ENCODE measurements around the gene ERC1.

DNA sequence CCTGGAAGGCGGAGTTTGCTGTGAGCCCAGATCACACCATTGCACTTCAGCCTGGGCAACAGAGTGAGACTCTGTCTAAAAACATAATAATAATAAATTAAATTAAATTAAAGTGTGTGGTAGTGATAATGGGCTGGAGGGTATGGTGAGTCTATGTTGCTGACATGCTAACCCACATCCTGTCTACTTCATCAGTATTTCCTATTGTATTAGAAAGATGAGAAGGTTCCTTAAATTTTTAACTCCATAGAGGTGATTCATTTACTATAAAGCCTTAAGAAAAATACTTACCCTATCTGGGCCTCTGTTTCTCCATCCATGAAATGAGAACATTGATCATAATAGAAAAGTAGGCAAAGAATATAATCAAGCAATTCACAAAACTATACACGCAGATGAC is 322.9 kb downstream of the ERC1 start:
- TF ChIP-seq, protein P1, sequence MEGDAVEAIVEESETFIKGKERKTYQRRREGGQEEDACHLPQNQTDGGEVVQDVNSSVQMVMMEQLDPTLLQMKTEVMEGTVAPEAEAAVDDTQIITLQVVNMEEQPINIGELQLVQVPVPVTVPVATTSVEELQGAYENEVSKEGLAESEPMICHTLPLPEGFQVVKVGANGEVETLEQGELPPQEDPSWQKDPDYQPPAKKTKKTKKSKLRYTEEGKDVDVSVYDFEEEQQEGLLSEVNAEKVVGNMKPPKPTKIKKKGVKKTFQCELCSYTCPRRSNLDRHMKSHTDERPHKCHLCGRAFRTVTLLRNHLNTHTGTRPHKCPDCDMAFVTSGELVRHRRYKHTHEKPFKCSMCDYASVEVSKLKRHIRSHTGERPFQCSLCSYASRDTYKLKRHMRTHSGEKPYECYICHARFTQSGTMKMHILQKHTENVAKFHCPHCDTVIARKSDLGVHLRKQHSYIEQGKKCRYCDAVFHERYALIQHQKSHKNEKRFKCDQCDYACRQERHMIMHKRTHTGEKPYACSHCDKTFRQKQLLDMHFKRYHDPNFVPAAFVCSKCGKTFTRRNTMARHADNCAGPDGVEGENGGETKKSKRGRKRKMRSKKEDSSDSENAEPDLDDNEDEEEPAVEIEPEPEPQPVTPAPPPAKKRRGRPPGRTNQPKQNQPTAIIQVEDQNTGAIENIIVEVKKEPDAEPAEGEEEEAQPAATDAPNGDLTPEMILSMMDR (IDR thresholded peaks at IDR 0.05) = no peak
- TF ChIP-seq EP300 (IDR thresholded peaks at IDR 0.05) (no peak), POLR2A (IDR thresholded peaks at IDR 0.05) (no peak), POLR2AphosphoS5 (IDR thresholded peaks at IDR 0.05) (no peak)

Data from suprapubic skin (tissue), 4 donors.